ENCODE measurements around the gene LRRC45. TPM values are rescaled to one million over a fixed set of nuclear protein-coding genes. Genes with fewer than 3 reads are reported as not detected.

Gene LRRC45
- total and polyA plus RNA-seq, 9 of the 15 experiments (the other 6 are each of a cell fraction or from before 2014, with no cell fraction given) = 3.5 to 21.5 (median 11.2) TPM; not detected in 2

DNA sequence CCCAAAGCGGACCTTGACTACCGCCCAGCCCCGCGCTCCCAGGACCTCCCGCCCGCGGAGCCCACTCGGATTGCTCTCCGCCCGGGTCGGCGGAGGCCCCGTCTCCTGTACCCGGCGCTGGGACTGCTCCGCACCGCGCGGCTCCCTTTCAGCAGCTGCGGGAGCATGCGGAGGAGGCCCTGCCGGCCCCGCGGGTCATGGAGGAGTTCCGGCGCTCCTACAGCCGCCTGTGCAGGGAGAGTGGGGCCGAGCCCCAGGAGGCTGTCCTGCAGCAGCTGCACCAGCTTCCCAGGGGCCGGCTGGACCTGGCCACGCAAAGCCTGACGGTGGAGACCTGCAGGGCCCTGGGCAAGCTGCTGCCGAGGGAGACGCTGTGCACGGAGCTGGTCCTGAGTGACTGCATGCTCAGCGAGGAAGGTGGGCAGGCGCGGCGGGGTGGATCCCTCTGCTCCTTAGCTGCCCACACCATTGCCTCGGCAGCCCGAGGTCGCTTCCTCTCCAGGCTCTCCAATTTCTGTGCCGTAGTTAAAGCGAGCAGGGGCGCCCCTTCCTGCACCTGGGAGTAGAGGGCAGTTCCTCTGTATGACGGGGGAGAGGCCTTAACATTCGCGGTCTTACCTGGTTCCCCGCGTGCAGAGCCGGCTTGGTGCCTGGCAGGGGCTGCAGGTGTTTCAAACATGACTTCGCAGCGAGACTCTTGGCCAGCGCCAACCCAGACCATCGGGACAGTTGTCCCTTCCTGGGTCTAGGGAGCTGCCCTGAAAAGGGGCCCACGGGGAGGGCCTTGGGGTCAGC lies 539 bp downstream of the LRRC45 start:
- intact Hi-C loops (cut with micrococcal nuclease) (loop anchor here (1.0 to 5.0 kb wide), 3 partner anchors 8 to 163 kb away; partner anchors contain the start of genes ASPSCR1, P4HB and RAC3), in situ Hi-C loops (cut with MboI) (no loop called here)
- ATAC-seq (peak; percentile 22), FAIRE-seq (peak; percentile 51), DNase-seq (ENCODE audit: extremely low read depth in 1 of 4, low spot score in 3 of 4) (peak in 1 of 4 experiments; percentile 44)
- no peaks in the 10 kb centered on the region for H3K9me3 ChIP-seq (replicated peaks; ENCODE audit: control insufficient read depth, insufficient read depth, low read depth, low read length)
- POLR2A ChIA-PET = interaction anchor here (0.5 to 5.0 kb wide), 7 partner anchors 11 to 470 kb away, joined by 3 to 51 read pairs (median 4); partner anchors contain the start of genes ALYREF, ANAPC11 and DCXR
- peaks cover 22% of the 10 kb centered on the region; the same call in 1 of the 3 replicates for H3K36me3 ChIP-seq (ENCODE audit: control insufficient read depth, insufficient read depth, low read length)
- H3K27ac ChIP-seq (ENCODE audit: extremely low read depth, low read depth, low read length) = peak overlapping the region; percentile 52; the same call in 2 of the 3 replicates
- peak overlapping the region; percentile 73 for H3K4me2 ChIP-seq (ENCODE audit: insufficient read depth, low read length)
- H3K9ac ChIP-seq (ENCODE audit: insufficient read depth in 1 of 2, low read depth in 2 of 2, low read length in 2 of 2) = peak overlapping the region; percentile 69 to 97
- no peaks in the 10 kb centered on the region for H3K9me1 ChIP-seq (ENCODE audit: control insufficient read depth, insufficient read depth, low read length)
- peak overlapping the region; percentile 69 for H3K4me3 ChIP-seq
- peaks cover 14 to 88% of the 10 kb centered on the region in 2 experiments for H3K4me1 ChIP-seq (replicated peaks in 1 of 2; ENCODE audit: control insufficient read depth in 2 of 2, insufficient read depth in 2 of 2, low read length in 2 of 2)
- CTCF ChIA-PET (ENCODE audit: low intra/inter-chr PET ratio) = interaction anchor here (0.5 to 6.6 kb wide), 3 partner anchors 64 to 531 kb away, joined by 4 to 103 read pairs (median 4); partner anchors contain the start of gene NOTUM
- peaks cover 17% of the 10 kb centered on the region for H4K20me1 ChIP-seq (replicated peaks; ENCODE audit: control insufficient read depth, insufficient read depth, low read length)
- H3K79me2 ChIP-seq (ENCODE audit: control insufficient read depth, insufficient read depth, low read length) = peaks cover 36% of the 10 kb centered on the region
- 11% methylated on average over 35 of the region's 55 CpGs for WGBS (ENCODE audit: insufficient coverage, low coverage, missing lambda C conversion rate)
- no TSS peak for BruUV-seq (replicated peaks)
- peak overlapping the region; percentile 71 for H2AFZ ChIP-seq (ENCODE audit: low read depth, low read length)
- H3K27me3 ChIP-seq (ENCODE audit: control insufficient read depth in 2 of 2, insufficient read depth in 2 of 2, low read length in 2 of 2) = no peaks in the 10 kb centered on the region
- TF ChIP-seq SIN3A (IDR thresholded peaks at IDR 0.05; ENCODE audit: borderline replicate concordance in 2 of 2, control insufficient read depth in 1 of 2, low read depth in 2 of 2, low read length in 2 of 2) = 0 out of 4 replicates have a peak, but pooled peaks of 1 of the 2 experiments have one; percentile 30
- TF ChIP-seq JUN (IDR thresholded peaks at IDR 0.05; ENCODE audit: borderline replicate concordance, low read depth, low read length) = no peak
- TF ChIP-seq JUN (CRISPR knock-in tag; IDR thresholded peaks at IDR 0.05; ENCODE audit: borderline replicate concordance) = peak; percentile 81; the same call in 1 of the 2 replicates
- TF ChIP-seq ETV6 (IDR thresholded peaks at IDR 0.05; ENCODE audit: borderline replicate concordance in 1 of 2, low read depth in 2 of 2, low read length in 1 of 2) = no peak
- TF ChIP-seq ETV6 (CRISPR knock-in tag; IDR thresholded peaks at IDR 0.05; ENCODE audit: borderline replicate concordance) = peak; percentile 50; the same call in 1 of the 2 replicates
- no peak for TF ChIP-seq MTA1 (IDR thresholded peaks at IDR 0.05; ENCODE audit: borderline replicate concordance)
- TF ChIP-seq LCOR (CRISPR knock-in tag; IDR thresholded peaks at IDR 0.05) = 0 out of 2 replicates have a peak, but pooled peaks have one; percentile 40
- TF ChIP-seq SMARCC2 (IDR thresholded peaks at IDR 0.05; ENCODE audit: low read depth) = no peak
- no peak for TF ChIP-seq ZC3H4 (CRISPR knock-in tag; IDR thresholded peaks at IDR 0.05; ENCODE audit: borderline replicate concordance)
- TF ChIP-seq CHD1 (IDR thresholded peaks at IDR 0.05; ENCODE audit: low read length) = peak; percentile 63
- no peak; the same call in 1 of the 2 replicates for TF ChIP-seq ARID1B (IDR thresholded peaks at IDR 0.05)
- TF ChIP-seq, protein P1, sequence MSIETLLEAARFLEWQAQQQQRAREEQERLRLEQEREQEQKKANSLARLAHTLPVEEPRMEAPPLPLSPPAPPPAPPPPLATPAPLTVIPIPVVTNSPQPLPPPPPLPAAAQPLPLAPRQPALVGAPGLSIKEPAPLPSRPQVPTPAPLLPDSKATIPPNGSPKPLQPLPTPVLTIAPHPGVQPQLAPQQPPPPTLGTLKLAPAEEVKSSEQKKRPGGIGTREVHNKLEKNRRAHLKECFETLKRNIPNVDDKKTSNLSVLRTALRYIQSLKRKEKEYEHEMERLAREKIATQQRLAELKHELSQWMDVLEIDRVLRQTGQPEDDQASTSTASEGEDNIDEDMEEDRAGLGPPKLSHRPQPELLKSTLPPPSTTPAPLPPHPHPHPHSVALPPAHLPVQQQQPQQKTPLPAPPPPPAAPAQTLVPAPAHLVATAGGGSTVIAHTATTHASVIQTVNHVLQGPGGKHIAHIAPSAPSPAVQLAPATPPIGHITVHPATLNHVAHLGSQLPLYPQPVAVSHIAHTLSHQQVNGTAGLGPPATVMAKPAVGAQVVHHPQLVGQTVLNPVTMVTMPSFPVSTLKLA (conservative IDR thresholded peaks at IDR 0.05) = peak in 1 of 2 experiments; percentile 7; a peak in 1 of 4 replicates
- no peak for TF ChIP-seq FOS (IDR thresholded peaks at IDR 0.05; ENCODE audit: extremely low read depth, insufficient read length)
- TF ChIP-seq, protein P2, sequence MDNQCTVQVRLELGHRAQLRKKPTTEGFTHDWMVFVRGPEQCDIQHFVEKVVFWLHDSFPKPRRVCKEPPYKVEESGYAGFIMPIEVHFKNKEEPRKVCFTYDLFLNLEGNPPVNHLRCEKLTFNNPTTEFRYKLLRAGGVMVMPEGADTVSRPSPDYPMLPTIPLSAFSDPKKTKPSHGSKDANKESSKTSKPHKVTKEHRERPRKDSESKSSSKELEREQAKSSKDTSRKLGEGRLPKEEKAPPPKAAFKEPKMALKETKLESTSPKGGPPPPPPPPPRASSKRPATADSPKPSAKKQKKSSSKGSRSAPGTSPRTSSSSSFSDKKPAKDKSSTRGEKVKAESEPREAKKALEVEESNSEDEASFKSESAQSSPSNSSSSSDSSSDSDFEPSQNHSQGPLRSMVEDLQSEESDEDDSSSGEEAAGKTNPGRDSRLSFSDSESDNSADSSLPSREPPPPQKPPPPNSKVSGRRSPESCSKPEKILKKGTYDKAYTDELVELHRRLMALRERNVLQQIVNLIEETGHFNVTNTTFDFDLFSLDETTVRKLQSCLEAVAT (IDR thresholded peaks at IDR 0.05) = no peak
- peak; percentile 56 for TF ChIP-seq PHF20 (IDR thresholded peaks at IDR 0.05; ENCODE audit: partially characterized antibody)
- TF ChIP-seq RBFOX2 (IDR thresholded peaks at IDR 0.05; ENCODE audit: low read depth, low read length) = peak; percentile 37
- TF ChIP-seq MBD2 (IDR thresholded peaks at IDR 0.05; ENCODE audit: borderline replicate concordance, low read depth) = 0 out of 2 replicates have a peak, but pooled peaks have one; percentile 10
